Coronary artery (tissue), 2 donors: ENCODE measurements around the gene CPEB1.

Experiments used
- DNase-seq: peaks from one replicate; pipeline ENCODE4 v3.0.0-alpha.2; 2017; ENCODE audit warnings: low spot score
- H3K27ac ChIP-seq, 2 donors: fragments of 200-600 bp; sonication (generic); one replicate each; pipeline ENCODE4 v1.5.1; 2016 to 2019
- H3K4me3 ChIP-seq: fragments of 200-600 bp; sonication (generic); 2 replicates; pipeline ENCODE4 v1.5.1; 2016; ENCODE audit warnings: mild to moderate bottlenecking, moderate library complexity
- TF ChIP-seq, protein P1 (sequence below): fragments of 200-600 bp; sonication (generic); IDR thresholded peaks from one replicate; pipeline ENCODE4 v1.5.1; 2019; ENCODE audit warnings: antibody characterized with exemption

Gene CPEB1

DNA sequence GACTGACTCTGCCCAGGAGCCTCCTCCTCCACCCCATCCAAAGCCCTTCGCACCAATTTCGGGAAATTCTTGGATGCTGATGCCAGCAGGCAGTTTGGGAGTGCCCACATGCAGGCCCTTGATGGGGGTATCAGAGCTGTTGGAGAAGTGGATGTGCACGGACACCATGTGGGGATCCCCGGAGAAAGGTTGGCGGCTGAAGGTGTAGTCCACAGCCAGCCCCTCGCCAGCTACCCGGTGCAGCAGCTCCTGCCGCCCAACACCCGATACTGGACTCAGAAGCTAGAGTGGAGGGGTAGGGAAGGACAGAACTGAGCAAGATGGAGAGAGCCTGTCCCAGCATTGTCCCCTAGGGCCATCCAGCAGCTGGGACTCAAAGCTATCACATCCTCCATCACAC, 15.5 kb upstream of the CPEB1 start:
- TF ChIP-seq, protein P1, sequence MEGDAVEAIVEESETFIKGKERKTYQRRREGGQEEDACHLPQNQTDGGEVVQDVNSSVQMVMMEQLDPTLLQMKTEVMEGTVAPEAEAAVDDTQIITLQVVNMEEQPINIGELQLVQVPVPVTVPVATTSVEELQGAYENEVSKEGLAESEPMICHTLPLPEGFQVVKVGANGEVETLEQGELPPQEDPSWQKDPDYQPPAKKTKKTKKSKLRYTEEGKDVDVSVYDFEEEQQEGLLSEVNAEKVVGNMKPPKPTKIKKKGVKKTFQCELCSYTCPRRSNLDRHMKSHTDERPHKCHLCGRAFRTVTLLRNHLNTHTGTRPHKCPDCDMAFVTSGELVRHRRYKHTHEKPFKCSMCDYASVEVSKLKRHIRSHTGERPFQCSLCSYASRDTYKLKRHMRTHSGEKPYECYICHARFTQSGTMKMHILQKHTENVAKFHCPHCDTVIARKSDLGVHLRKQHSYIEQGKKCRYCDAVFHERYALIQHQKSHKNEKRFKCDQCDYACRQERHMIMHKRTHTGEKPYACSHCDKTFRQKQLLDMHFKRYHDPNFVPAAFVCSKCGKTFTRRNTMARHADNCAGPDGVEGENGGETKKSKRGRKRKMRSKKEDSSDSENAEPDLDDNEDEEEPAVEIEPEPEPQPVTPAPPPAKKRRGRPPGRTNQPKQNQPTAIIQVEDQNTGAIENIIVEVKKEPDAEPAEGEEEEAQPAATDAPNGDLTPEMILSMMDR: no peak
- H3K4me3 ChIP-seq: no peak overlapping the region
- no peak overlapping the region for H3K27ac ChIP-seq
- DNase-seq: no peak

DNA sequence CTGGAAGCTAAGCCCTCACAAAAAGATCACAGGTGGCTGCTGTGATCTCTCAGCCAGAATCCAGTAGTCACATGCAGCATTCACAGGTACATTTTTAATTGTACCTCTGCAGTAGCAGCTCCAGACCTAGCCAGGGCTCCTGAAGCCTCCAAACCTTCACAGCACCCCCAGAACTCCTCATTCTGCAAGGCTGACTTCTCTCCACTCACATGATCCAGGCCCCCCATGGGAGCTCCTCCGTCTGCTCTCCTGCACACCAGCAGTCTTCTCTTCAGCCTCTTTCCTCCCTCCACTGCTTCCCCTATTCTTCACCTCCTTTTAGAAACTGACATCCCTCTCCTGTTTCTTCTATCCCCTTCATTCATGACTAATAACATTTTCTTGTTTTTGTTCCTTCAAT, 13.2 kb upstream of the CPEB1 start:
- TF ChIP-seq, protein P1: no peak

DNA sequence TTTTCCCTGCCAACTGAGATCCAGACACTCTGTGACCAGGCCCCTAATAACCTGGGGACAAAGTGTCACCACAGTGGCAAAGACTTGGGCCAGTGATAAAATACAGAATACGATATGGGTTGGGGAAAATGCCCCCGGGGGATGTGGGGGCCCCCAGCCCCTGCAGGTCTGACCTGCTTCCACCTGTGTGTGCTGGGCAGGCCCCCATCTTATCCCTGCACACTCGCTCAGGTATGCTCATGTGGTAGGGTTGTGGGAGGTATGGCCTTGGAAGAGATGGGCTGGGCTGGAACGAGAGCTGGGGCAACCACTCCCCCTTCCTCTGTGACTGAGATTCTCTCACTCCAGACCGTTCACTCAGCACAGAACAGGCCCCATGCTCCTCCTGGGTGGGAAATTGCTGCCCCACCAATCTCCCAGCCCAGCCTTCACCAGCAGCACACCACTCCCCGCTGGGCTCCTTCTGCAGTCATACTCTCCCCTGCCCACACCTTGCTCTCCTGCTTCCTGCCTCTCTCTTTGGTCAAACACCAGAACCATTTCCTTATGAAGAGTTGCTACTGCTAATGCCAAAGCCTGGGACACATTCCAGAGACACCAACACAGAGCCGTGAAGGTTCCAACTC, 9.6 kb upstream of the CPEB1 start:
- DNase-seq: no peak
- H3K4me3 ChIP-seq: no peak overlapping the region
- H3K27ac ChIP-seq: no peak overlapping the region
- TF ChIP-seq, protein P1: no peak

More for the DNA sequence above, 13.2 kb upstream of the CPEB1 start:
- Histone ChIP-seq H3K4me3 (no peak overlapping the region), H3K27ac (no peak overlapping the region)
- no peak for DNase-seq

DNA sequence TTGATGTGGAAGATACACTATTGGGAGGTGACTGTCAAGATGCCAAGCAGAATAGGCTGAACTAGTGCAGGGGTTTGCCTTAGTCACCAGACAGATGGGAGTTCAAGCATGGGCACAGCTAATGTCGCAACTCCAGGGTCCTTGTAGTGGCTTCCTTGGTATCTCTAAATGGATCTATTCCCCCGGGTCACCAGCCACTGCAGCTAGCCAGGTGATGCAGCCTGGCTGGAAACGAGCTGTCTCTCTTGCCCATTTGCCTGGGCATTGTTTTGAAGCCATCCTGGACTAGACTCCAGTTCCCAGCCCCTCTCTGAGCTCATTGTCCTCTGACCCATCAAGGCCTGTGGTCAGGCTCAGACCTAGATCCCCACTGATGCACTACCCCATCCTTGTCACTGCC, 8.4 kb upstream of the CPEB1 start:
- TF ChIP-seq, protein P1: no peak
- no peak overlapping the region for H3K4me3 ChIP-seq
- DNase-seq: no peak
- no peak overlapping the region for H3K27ac ChIP-seq

DNA sequence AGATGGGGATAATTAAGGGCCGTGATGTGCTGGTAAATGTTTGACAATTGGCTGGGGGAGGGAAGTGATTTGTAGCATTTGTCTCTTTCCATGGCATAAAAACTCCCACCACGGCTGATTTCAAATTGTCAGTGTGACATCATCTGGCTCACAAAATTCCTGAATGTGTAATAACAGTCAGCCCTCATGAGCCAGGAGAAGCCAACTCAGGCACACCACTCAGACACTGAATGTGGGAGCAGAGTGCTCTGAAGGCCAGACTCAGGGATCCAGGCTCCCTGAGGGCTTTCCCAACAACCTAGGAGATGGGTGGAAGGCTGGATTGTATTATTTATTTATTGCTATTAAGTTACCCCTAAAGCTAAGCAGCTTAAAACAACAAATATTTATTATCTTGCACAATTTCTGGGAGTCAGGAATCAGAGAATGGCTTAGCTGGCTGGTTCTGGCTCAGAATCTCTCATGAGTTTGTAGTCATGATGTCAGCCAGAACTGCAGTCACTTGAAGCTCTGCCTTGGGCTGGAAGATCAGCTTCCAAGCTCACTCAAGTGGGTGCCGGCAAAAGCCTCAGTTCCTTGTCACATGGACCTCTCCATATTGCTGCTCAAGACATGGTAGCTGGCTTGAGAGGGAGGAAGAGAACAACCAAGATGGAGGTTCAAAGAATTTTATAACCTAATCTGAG, 6.5 kb upstream of the CPEB1 start:
- no peak for DNase-seq
- Histone ChIP-seq H3K4me3 (no peak overlapping the region), H3K27ac (no peak overlapping the region)
- TF ChIP-seq, protein P1: no peak

DNA sequence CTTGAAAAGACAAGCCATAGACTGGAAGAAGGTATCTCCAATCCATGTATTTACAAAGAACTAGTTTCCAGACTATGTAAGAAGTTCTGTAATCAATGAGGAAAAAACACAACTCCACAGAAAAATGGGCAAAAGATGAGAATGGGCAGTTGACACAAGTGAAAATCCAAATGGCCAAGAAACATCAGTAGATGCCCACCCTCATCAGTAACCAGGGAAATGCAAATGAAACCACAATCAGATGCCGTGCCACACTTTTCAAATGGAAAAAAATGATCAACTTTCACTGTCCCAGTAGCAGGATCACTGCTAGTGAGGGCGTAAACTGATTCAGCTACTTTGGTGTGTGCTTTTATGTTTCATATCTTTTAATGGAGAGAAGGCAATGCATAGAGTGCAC, 4.5 kb upstream of the CPEB1 start:
- Histone ChIP-seq H3K4me3 (no peak overlapping the region), H3K27ac (no peak overlapping the region)
- TF ChIP-seq, protein P1: no peak
- DNase-seq: no peak
